ENCODE measurements around the gene RIMS3. TPM values are rescaled to one million over a fixed set of nuclear protein-coding genes. Genes with fewer than 3 reads are reported as not detected.
"Not testable (repeated sequence)": the region's sequence is repeated elsewhere in the genome, so short reads cannot be mapped to it uniquely, and the experiment has no call there.

RIMS3 gene
- total RNA-seq, 1 experiment from 2014 or later, result 4.2 TPM

DNA sequence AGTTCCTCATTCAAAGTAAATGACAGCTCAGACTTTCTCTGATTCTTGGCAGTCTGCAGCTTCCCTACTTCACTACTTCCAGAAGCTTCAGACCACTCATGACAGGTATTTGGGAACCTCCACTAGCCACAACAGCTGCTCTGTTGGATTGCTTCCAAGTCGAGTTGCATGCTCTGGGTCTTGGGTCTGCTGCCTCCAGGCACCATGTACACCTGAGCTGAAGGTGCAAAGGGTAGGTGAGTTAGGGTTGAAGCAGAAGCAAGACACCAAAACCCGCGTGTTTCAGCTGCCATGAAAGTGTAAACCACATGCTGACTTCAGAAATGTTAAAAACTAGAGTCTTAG lies 71.3 kb downstream of the RIMS3 start:
- Histone ChIP-seq H3K27ac (ENCODE audit: low read length) (no peak overlapping the region), H4K20me1 (ENCODE audit: insufficient read depth, low read depth, low read length) (no peaks in the 10 kb centered on the region), H3K79me2 (ENCODE audit: low read length) (no peaks in the 10 kb centered on the region), H3K27me3 (ENCODE audit: low read length) (no peaks in the 10 kb centered on the region), H3K36me3 (ENCODE audit: insufficient read depth, low read length) (no peaks in the 10 kb centered on the region), H3K4me2 (ENCODE audit: low read depth, low read length, poor library complexity, severe bottlenecking) (no peak overlapping the region), H2AFZ (ENCODE audit: low read length) (no peak overlapping the region), H3K9me2 (replicated peaks; ENCODE audit: insufficient read depth, low read length) (no peaks in the 10 kb centered on the region), H3K4me1 (ENCODE audit: low read length) (peaks cover 3% of the 10 kb centered on the region), H3K4me3 (ENCODE audit: low read length) (no peak overlapping the region), H3K9ac (ENCODE audit: low read length) (no peak overlapping the region), H3K9me3 (ENCODE audit: low read length) (no peaks in the 10 kb centered on the region)
- DNase-seq, result no peak

DNA sequence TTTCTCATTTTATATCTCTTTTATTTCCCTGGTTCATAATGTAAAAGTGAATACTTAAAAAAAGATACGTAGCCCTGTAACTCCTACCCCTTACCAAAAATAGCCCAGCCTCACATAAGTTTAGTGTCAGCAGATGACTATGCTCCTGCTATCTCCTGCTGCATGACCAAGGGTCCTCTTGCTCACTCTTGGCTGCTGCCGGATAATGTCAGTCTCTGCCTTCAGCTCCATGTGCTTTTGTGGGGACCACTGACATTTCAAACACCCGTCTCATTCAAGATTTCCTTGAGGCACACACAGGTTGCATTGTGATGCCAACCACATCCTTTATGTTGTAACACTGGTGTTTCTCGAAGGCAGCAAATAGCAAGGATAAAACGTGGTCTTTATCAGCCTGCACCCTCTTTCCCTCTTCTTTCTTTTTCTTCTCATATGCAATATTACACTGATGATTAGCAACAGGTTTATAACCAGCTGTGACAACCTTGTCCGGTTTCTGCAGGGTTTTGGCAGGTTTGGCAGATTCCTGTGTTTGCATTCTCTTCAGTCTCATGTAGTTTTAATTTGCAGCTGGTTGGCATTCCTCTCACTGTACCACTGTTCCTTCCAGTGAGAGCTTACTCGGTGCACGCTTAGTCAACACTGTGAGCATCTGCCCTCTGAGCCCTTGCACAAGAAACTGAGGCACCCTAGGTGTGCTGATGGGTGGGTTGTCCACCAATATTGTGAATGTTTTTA lies 71.9 kb downstream of the RIMS3 start:
- H2AFZ ChIP-seq (ENCODE audit: low read length), result no peak overlapping the region
- no peak overlapping the region for H3K4me3 ChIP-seq (ENCODE audit: low read length)
- H4K20me1 ChIP-seq (ENCODE audit: insufficient read depth, low read depth, low read length), result no peaks in the 10 kb centered on the region
- no peaks in the 10 kb centered on the region for H3K27me3 ChIP-seq (ENCODE audit: low read length)
- H3K9me3 ChIP-seq (ENCODE audit: low read length), result no peaks in the 10 kb centered on the region
- no peak overlapping the region for H3K9ac ChIP-seq (ENCODE audit: low read length)
- H3K9me2 ChIP-seq (replicated peaks; ENCODE audit: insufficient read depth, low read length), result no peaks in the 10 kb centered on the region
- H3K27ac ChIP-seq (ENCODE audit: low read length), result no peak overlapping the region
- H3K36me3 ChIP-seq (ENCODE audit: insufficient read depth, low read length), result no peaks in the 10 kb centered on the region
- H3K4me2 ChIP-seq (ENCODE audit: low read depth, low read length, poor library complexity, severe bottlenecking), result no peak overlapping the region
- peaks cover 3% of the 10 kb centered on the region for H3K4me1 ChIP-seq (ENCODE audit: low read length)
- no peak for DNase-seq
- H3K79me2 ChIP-seq (ENCODE audit: low read length), result no peaks in the 10 kb centered on the region

DNA sequence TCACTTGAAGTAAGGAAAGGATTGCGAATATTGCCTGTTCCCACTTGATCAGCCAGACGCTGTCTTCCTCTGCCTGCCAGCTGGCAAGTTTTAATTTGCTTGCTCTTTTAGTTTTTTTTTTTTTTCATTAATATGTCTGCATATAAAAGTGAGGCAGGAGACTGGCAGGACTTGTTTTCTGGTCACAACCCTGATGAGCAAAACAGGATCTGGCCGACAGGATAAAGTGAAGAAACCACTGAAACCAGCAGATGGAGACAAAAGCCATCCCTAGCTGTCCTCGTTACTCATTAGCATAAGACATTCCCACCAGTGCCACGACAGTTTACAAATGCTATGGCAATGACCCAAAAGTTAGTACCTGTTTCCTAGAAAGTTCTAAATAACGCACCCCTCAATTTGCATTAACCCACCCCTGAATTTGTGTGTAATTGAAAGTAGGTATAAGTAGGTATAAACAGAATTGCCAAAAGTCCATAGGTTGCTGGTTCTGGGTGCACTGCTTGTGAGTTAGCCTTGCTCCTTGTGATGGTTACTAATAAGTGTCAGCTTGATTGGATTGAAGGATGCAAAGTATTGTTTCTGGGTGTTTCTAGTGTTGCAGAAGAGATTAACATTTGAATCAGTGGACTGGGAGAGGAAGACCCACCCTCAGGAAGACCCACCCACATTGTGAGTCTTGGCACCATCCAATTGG lies 73.2 kb downstream of the RIMS3 start:
- H3K36me3 ChIP-seq (ENCODE audit: insufficient read depth, low read length), result no peaks in the 10 kb centered on the region
- no peak overlapping the region for H3K4me2 ChIP-seq (ENCODE audit: low read depth, low read length, poor library complexity, severe bottlenecking)

GRCh38 chr1:40588586-40588985 lies 76.9 kb downstream of the RIMS3 start:
- Histone ChIP-seq H3K9me2 (replicated peaks; ENCODE audit: insufficient read depth, low read length) (no peaks in the 10 kb centered on the region), H3K27ac (ENCODE audit: low read length) (no peak overlapping the region), H3K4me2 (ENCODE audit: low read depth, low read length, poor library complexity, severe bottlenecking) (no peak overlapping the region), H3K27me3 (ENCODE audit: low read length) (no peaks in the 10 kb centered on the region), H4K20me1 (ENCODE audit: insufficient read depth, low read depth, low read length) (no peaks in the 10 kb centered on the region), H3K4me1 (ENCODE audit: low read length) (no peaks in the 10 kb centered on the region), H3K36me3 (ENCODE audit: insufficient read depth, low read length) (no peaks in the 10 kb centered on the region), H3K79me2 (ENCODE audit: low read length) (no peaks in the 10 kb centered on the region), H2AFZ (ENCODE audit: low read length) (no peak overlapping the region), H3K4me3 (ENCODE audit: low read length) (no peak overlapping the region), H3K9ac (ENCODE audit: low read length) (no peak overlapping the region), H3K9me3 (ENCODE audit: low read length) (no peaks in the 10 kb centered on the region)
- no peak for DNase-seq

More for the DNA sequence above, 73.2 kb downstream of the RIMS3 start:
- H3K4me1 ChIP-seq (ENCODE audit: low read length), result peaks cover 3% of the 10 kb centered on the region
- no peak overlapping the region for H3K27ac ChIP-seq (ENCODE audit: low read length)
- no peaks in the 10 kb centered on the region for H3K27me3 ChIP-seq (ENCODE audit: low read length)
- H2AFZ ChIP-seq (ENCODE audit: low read length), result no peak overlapping the region
- DNase-seq, result peak; percentile 75
- no peaks in the 10 kb centered on the region for H3K79me2 ChIP-seq (ENCODE audit: low read length)
- H3K9ac ChIP-seq (ENCODE audit: low read length), result no peak overlapping the region
- no peak overlapping the region for H3K4me3 ChIP-seq (ENCODE audit: low read length)
- no peaks in the 10 kb centered on the region for H3K9me3 ChIP-seq (ENCODE audit: low read length)
- no peaks in the 10 kb centered on the region for H3K9me2 ChIP-seq (replicated peaks; ENCODE audit: insufficient read depth, low read length)
- H4K20me1 ChIP-seq (ENCODE audit: insufficient read depth, low read depth, low read length), result no peaks in the 10 kb centered on the region

DNA sequence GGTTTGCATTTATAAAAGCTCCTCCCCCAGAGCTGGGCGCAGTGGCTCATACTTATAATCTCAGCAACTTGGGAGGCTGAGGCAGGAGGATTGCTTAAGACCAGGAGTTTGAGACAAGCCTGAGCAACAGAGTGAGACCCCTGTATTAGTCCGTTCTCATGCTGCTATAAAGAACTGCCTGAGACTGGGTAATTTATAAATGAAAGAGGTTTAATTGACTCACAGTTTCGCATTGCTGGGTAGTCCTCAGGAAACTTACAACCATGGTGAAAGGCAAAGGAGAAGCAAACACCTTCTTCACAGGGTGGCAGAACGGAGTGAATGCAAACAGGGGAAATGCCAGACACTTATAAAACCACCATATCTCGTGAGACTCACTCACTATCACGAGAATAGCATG lies 81.5 kb downstream of the RIMS3 start:
- H3K4me3 ChIP-seq (ENCODE audit: low read length), result no peak overlapping the region
- no peaks in the 10 kb centered on the region for H3K36me3 ChIP-seq (ENCODE audit: insufficient read depth, low read length)
- no peak overlapping the region for H2AFZ ChIP-seq (ENCODE audit: low read length)
- H3K4me1 ChIP-seq (ENCODE audit: low read length), result no peaks in the 10 kb centered on the region
- H3K9me3 ChIP-seq (ENCODE audit: low read length), result no peaks in the 10 kb centered on the region
- DNase-seq, result no peak
- no peaks in the 10 kb centered on the region for H3K79me2 ChIP-seq (ENCODE audit: low read length)
- no peaks in the 10 kb centered on the region for H3K27me3 ChIP-seq (ENCODE audit: low read length)
- no peaks in the 10 kb centered on the region for H4K20me1 ChIP-seq (ENCODE audit: insufficient read depth, low read depth, low read length)
- H3K9ac ChIP-seq (ENCODE audit: low read length), result no peak overlapping the region
- H3K4me2 ChIP-seq (ENCODE audit: low read depth, low read length, poor library complexity, severe bottlenecking), result no peak overlapping the region
- H3K27ac ChIP-seq (ENCODE audit: low read length), result no peak overlapping the region
- no peaks in the 10 kb centered on the region for H3K9me2 ChIP-seq (replicated peaks; ENCODE audit: insufficient read depth, low read length)

GRCh38 chr1:40582116-40582515 lies 83.4 kb downstream of the RIMS3 start:
- no peak overlapping the region for H3K4me2 ChIP-seq (ENCODE audit: low read depth, low read length, poor library complexity, severe bottlenecking)
- no peaks in the 10 kb centered on the region for H3K36me3 ChIP-seq (ENCODE audit: insufficient read depth, low read length)
- H3K9me2 ChIP-seq (replicated peaks; ENCODE audit: insufficient read depth, low read length), result no peaks in the 10 kb centered on the region
- no peaks in the 10 kb centered on the region for H3K79me2 ChIP-seq (ENCODE audit: low read length)
- no peak overlapping the region for H3K4me3 ChIP-seq (ENCODE audit: low read length)
- no peak for DNase-seq
- H2AFZ ChIP-seq (ENCODE audit: low read length), result no peak overlapping the region
- no peaks in the 10 kb centered on the region for H3K9me3 ChIP-seq (ENCODE audit: low read length)
- no peaks in the 10 kb centered on the region for H4K20me1 ChIP-seq (ENCODE audit: insufficient read depth, low read depth, low read length)
- H3K27me3 ChIP-seq (ENCODE audit: low read length), result no peaks in the 10 kb centered on the region
- H3K9ac ChIP-seq (ENCODE audit: low read length), result no peak overlapping the region
- H3K27ac ChIP-seq (ENCODE audit: low read length), result no peak overlapping the region
- H3K4me1 ChIP-seq (ENCODE audit: low read length), result no peaks in the 10 kb centered on the region

GRCh38 chr1:40575336-40575735 lies 90.1 kb downstream of the RIMS3 start:
- H3K9me3 ChIP-seq (ENCODE audit: low read length), result no peaks in the 10 kb centered on the region
- no peak overlapping the region for H3K27ac ChIP-seq (ENCODE audit: low read length)
- H3K4me3 ChIP-seq (ENCODE audit: low read length), result no peak overlapping the region
- no peak overlapping the region for H2AFZ ChIP-seq (ENCODE audit: low read length)
- H3K36me3 ChIP-seq (ENCODE audit: insufficient read depth, low read length), result no peaks in the 10 kb centered on the region
- H3K79me2 ChIP-seq (ENCODE audit: low read length), result no peaks in the 10 kb centered on the region
- no peaks in the 10 kb centered on the region for H4K20me1 ChIP-seq (ENCODE audit: insufficient read depth, low read depth, low read length)
- no peak for DNase-seq
- no peaks in the 10 kb centered on the region for H3K27me3 ChIP-seq (ENCODE audit: low read length)
- no peak overlapping the region for H3K4me2 ChIP-seq (ENCODE audit: low read depth, low read length, poor library complexity, severe bottlenecking)
- no peaks in the 10 kb centered on the region for H3K9me2 ChIP-seq (replicated peaks; ENCODE audit: insufficient read depth, low read length)
- H3K9ac ChIP-seq (ENCODE audit: low read length), result no peak overlapping the region
- no peaks in the 10 kb centered on the region for H3K4me1 ChIP-seq (ENCODE audit: low read length)

DNA sequence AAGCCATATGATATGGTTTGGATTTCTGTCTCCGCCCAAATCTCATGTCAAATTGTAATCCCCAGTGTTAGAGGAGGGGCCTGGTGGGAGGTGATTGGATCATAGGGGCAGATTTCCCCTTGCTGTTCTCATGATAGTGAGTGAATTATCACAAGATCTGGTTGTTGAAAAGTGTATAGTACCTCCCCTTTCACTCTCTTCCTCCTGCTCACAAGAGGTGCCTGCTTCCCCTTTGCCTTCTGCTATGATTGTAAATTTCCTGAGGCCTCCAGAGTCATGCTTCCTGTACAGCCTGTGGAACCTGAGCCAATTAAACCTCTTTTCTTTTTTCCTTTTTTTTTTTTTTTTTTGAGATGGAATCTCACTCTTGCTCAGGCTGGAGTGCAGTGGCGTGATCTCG lies 90.7 kb downstream of the RIMS3 start:
- not testable (repeated sequence) for H3K4me3 ChIP-seq (ENCODE audit: low read length); H3K79me2 ChIP-seq (ENCODE audit: low read length); H3K4me1 ChIP-seq (ENCODE audit: low read length); H3K9ac ChIP-seq (ENCODE audit: low read length); H3K9me2 ChIP-seq (replicated peaks; ENCODE audit: insufficient read depth, low read length); H3K36me3 ChIP-seq (ENCODE audit: insufficient read depth, low read length); DNase-seq; H3K27me3 ChIP-seq (ENCODE audit: low read length); H2AFZ ChIP-seq (ENCODE audit: low read length); H3K9me3 ChIP-seq (ENCODE audit: low read length); H4K20me1 ChIP-seq (ENCODE audit: insufficient read depth, low read depth, low read length); H3K27ac ChIP-seq (ENCODE audit: low read length); H3K4me2 ChIP-seq (ENCODE audit: low read depth, low read length, poor library complexity, severe bottlenecking)

Data from Karpas-422 (cell line).